Fibroblast of lung (primary cell): ENCODE measurements around the gene ANO10.
"Not testable (repeated sequence)": the region's sequence is repeated elsewhere in the genome, so short reads cannot be mapped to it uniquely, and the experiment has no call there.

Source experiments
- CTCF ChIP-seq, 2 donors: IDR thresholded peaks in 1 of 2; conservative IDR thresholded peaks in 1 of 2; 1 replicate in 1 of 2; 2 replicates in 1 of 2; pipeline ENCODE4 v1.5.1; 2011 to 2012; ENCODE audit warnings: low read length in 2 of 2, control low read depth in 1 of 2, inconsistent platforms in 1 of 2, low read depth in 1 of 2, mild to moderate bottlenecking in 1 of 2
- EZH2 ChIP-seq: IDR thresholded peaks from 2 replicates; pipeline ENCODE4 v1.5.1; 2012; ENCODE audit warnings: low read length, control low read depth, mild to moderate bottlenecking; ENCODE audit errors: missing control alignments

GRCh38 chr3:43661376-43661775 is 39.6 kb upstream of the ANO10 start:
- not testable (repeated sequence) for TF ChIP-seq CTCF (conservative IDR thresholded peaks at IDR 0.05 in 1 of 2, IDR thresholded peaks at IDR 0.05 in 1 of 2; ENCODE audit: low read depth in 1 of 2, low read length in 2 of 2); EZH2
